ENCODE data around the gene VPS52. TPM values are rescaled to one million over a fixed set of nuclear protein-coding genes. Genes with fewer than 3 reads are reported as not detected.
"Not testable (repeated sequence)": the region's sequence is repeated elsewhere in the genome, so short reads cannot be mapped to it uniquely, and the experiment has no call there.

Gene VPS52
- total RNA-seq, 1 donor from 2014 or later = 47.5 TPM

GRCh38 chr6:33236328-33236727 lies 35.3 kb downstream of the VPS52 start:
- DNase-seq = no peak
- intact Hi-C loops (cut with DNase I) = no loop called here
- H3K36me3 ChIP-seq = no peaks in the 10 kb centered on the region

GRCh38 chr6:33235221-33235634 lies 36.4 kb downstream of the VPS52 start:
- peaks cover 23% of the 10 kb centered on the region for H3K27me3 ChIP-seq
- H3K27ac ChIP-seq = no peak overlapping the region
- H3K9me3 ChIP-seq = no peaks in the 10 kb centered on the region
- no peak for DNase-seq
- ATAC-seq = no peak
- intact Hi-C loops (cut with DNase I) = no loop called here
- no peak overlapping the region for H3K4me3 ChIP-seq
- no peaks in the 10 kb centered on the region for H3K36me3 ChIP-seq
- TF ChIP-seq CTCF (IDR thresholded peaks at IDR 0.05) = no peak
- H3K4me1 ChIP-seq = no peaks in the 10 kb centered on the region

More at GRCh38 chr6:33236328-33236727, 35.3 kb downstream of the VPS52 start:
- Histone ChIP-seq H3K4me1 (no peaks in the 10 kb centered on the region), H3K4me3 (no peak overlapping the region), H3K27ac (no peak overlapping the region), H3K27me3 (peaks cover 23% of the 10 kb centered on the region), H3K9me3 (no peaks in the 10 kb centered on the region)
- TF ChIP-seq CTCF (IDR thresholded peaks at IDR 0.05) = no peak
- no peak for ATAC-seq

GRCh38 chr6:33226503-33227120 lies 45.1 kb downstream of the VPS52 start:
- ATAC-seq; H3K36me3 ChIP-seq; H3K27me3 ChIP-seq; intact Hi-C loops (cut with DNase I); H3K27ac ChIP-seq; H3K4me3 ChIP-seq; H3K9me3 ChIP-seq; DNase-seq; H3K4me1 ChIP-seq: not testable (repeated sequence)

GRCh38 chr6:33217681-33218080 lies 54.0 kb downstream of the VPS52 start:
- Histone ChIP-seq H3K36me3 (no peaks in the 10 kb centered on the region), H3K9me3 (no peaks in the 10 kb centered on the region), H3K27me3 (peaks cover 21% of the 10 kb centered on the region), H3K27ac (no peak overlapping the region), H3K4me1 (peaks cover 14% of the 10 kb centered on the region), H3K4me3 (no peak overlapping the region)
- ATAC-seq (no peak), DNase-seq (no peak)
- TF ChIP-seq CTCF (IDR thresholded peaks at IDR 0.05) = no peak
- intact Hi-C loops (cut with DNase I) = no loop called here

GRCh38 chr6:33217246-33217645 lies 54.4 kb downstream of the VPS52 start:
- H3K4me3 ChIP-seq = no peak overlapping the region
- H3K36me3 ChIP-seq = peaks cover under 1% of the 10 kb centered on the region
- intact Hi-C loops (cut with DNase I) = no loop called here
- H3K27me3 ChIP-seq = peaks cover 21% of the 10 kb centered on the region
- no peak overlapping the region for H3K27ac ChIP-seq
- ATAC-seq (no peak), DNase-seq (no peak)
- no peaks in the 10 kb centered on the region for H3K9me3 ChIP-seq
- peaks cover 17% of the 10 kb centered on the region for H3K4me1 ChIP-seq
- TF ChIP-seq CTCF (IDR thresholded peaks at IDR 0.05) = no peak

- DNase-seq (no peak), ATAC-seq (no peak)
- Histone ChIP-seq H3K4me3 (no peak overlapping the region), H3K9me3 (no peaks in the 10 kb centered on the region), H3K27me3 (peaks cover 16% of the 10 kb centered on the region), H3K36me3 (peaks cover 6% of the 10 kb centered on the region), H3K4me1 (peaks cover 17% of the 10 kb centered on the region), H3K27ac (no peak overlapping the region)
- TF ChIP-seq CTCF (IDR thresholded peaks at IDR 0.05) = no peak
- intact Hi-C loops (cut with DNase I) = no loop called here
Measured at GRCh38 chr6:33216117-33216649, 55.5 kb downstream of the VPS52 start.
